IPS-20b (cell line): Measurements from ENCODE around the gene TIPARP.
"Not testable (repeated sequence)": the region's sequence is repeated elsewhere in the genome, so short reads cannot be mapped to it uniquely, and the experiment has no call there.

Experiments used
- H3K27ac ChIP-seq: one replicate; pipeline ENCODE4 v1.5.1; 2013; ENCODE audit warnings: low read length
- H3K27me3 ChIP-seq: 2 replicates; pipeline ENCODE4 v1.6.1; 2013; ENCODE audit warnings: mild to moderate bottlenecking, low read length, inconsistent platforms; ENCODE audit not compliant: insufficient read depth
- H3K36me3 ChIP-seq: 2 replicates; pipeline ENCODE4 v1.6.1; 2013; ENCODE audit warnings: low read depth, mild to moderate bottlenecking, inconsistent platforms, low read length, moderate library complexity; ENCODE audit not compliant: insufficient read depth
- H3K4me1 ChIP-seq: 2 replicates; pipeline ENCODE4 v1.6.1; 2013; ENCODE audit warnings: mild to moderate bottlenecking, control low read depth, inconsistent platforms, low read length, moderate library complexity; ENCODE audit not compliant: insufficient read depth
- H3K4me3 ChIP-seq: 2 replicates; pipeline ENCODE4 v1.5.1; 2013; ENCODE audit warnings: mild to moderate bottlenecking, low read length, inconsistent platforms
- H3K9ac ChIP-seq: 2 replicates; pipeline ENCODE4 v1.6.1; 2013; ENCODE audit warnings: low read depth, mild to moderate bottlenecking, inconsistent platforms, low read length, moderate library complexity
- H3K9me3 ChIP-seq: 2 replicates; pipeline ENCODE4 v1.6.1; 2013; ENCODE audit warnings: mild to moderate bottlenecking, low read depth, low read length, inconsistent platforms; ENCODE audit not compliant: insufficient read depth

The TIPARP gene

DNA sequence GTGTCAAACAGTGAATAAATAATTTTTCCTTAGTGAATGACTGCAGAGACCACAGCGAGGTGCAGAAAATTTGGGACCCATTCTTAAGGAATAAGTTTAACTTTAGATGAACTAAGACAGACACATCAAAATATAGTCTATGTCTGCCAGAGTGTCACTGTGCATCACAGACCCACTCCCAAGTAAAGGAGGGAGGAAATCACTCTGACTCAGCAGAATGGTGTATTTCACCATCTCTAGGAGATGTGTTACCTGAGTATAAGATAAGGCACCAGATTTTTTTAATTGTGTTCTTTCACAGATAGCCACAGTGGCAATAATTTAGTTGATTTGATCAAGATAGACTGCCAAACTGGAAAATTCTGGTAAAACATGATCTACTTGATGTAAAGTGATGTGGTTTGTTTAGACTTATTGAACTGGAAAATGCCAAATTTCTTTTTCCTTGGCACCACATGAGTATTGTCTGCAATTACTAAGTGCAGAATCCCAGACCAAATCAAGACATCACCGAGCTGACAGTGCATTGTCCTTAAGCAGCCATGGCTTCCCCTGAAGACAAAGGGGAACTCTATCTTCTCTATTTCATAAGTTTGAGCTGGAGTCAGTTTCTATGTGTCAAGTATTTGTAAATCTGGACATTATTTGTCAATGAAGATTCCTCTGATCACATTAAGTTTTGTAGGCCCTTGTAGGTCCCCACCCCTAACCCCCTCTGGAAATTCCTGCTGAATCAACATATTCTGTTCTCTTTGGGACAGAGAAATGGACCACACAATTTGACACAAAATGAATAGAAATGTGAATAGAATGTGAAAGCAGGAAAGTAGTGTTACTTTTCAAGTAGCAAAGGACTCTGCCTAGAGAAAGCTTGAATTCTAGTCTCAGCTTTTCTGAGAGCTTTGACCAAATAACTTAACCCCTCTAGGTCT is 47.6 kb downstream of the TIPARP start:
- H3K9me3 ChIP-seq, result no peaks in the 10 kb centered on the region
- no peak overlapping the region for H3K27ac ChIP-seq
- no peaks in the 10 kb centered on the region for H3K36me3 ChIP-seq
- no peak overlapping the region for H3K4me3 ChIP-seq
- no peak overlapping the region for H3K9ac ChIP-seq
- no peaks in the 10 kb centered on the region for H3K27me3 ChIP-seq
- H3K4me1 ChIP-seq, result peaks cover 6% of the 10 kb centered on the region; the same call in 1 of the 2 replicates

- H3K9me3 ChIP-seq, result no peaks in the 10 kb centered on the region
- no peak overlapping the region for H3K27ac ChIP-seq
- H3K4me3 ChIP-seq, result no peak overlapping the region
- no peaks in the 10 kb centered on the region for H3K27me3 ChIP-seq
- H3K4me1 ChIP-seq, result peaks cover 6% of the 10 kb centered on the region; the same call in 1 of the 2 replicates
- no peaks in the 10 kb centered on the region for H3K36me3 ChIP-seq
- no peak overlapping the region for H3K9ac ChIP-seq
Measured at GRCh38 chr3:156723182-156723619, 48.8 kb downstream of the TIPARP start.

DNA sequence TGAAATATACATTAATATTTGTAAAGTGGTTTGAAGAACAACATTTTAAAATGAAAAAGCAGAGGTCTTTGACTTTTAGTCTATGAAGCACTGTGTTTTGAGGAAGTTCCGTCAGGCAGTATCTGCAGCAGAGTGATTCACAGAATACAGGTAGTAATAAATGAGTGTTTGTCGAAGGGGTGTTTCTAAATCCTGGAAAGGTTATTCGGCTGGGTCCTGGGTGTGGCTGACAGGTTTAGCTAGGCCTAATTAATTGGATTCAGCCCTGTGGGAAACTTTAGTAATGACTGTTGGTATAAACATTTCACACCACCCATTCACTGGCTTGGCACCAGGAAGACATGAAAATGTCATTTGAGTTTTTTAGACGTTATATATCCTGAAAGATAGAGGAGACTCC is 51.3 kb downstream of the TIPARP start:
- Histone ChIP-seq H3K27ac (no peak overlapping the region), H3K4me3 (no peak overlapping the region), H3K9me3 (no peaks in the 10 kb centered on the region), H3K4me1 (peaks cover 4% of the 10 kb centered on the region; the same call in 1 of the 2 replicates), H3K27me3 (no peaks in the 10 kb centered on the region), H3K9ac (no peak overlapping the region), H3K36me3 (no peaks in the 10 kb centered on the region)

DNA sequence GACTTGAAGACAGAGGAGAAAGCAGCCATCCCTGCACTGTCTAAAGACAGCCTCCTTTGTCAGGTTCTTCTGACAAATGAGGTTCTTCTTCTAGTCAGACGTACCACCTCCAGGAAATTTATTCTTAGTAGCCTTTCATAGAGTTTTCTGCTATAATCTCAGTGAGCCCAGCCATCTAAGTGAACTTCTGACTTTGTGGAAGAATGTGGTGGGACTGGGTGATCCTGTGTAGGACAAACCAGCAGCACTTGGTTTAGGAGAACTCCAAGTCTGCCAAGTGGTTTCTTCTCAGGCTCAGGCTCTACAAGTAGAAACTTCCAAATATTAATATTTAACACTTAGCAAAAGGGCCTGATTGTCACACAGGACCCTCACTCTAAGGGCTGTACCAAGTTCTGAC is 52.1 kb downstream of the TIPARP start:
- Histone ChIP-seq H3K27ac (no peak overlapping the region), H3K9ac (no peak overlapping the region), H3K4me1 (no peaks in the 10 kb centered on the region), H3K27me3 (no peaks in the 10 kb centered on the region), H3K4me3 (no peak overlapping the region), H3K9me3 (no peaks in the 10 kb centered on the region), H3K36me3 (no peaks in the 10 kb centered on the region)

DNA sequence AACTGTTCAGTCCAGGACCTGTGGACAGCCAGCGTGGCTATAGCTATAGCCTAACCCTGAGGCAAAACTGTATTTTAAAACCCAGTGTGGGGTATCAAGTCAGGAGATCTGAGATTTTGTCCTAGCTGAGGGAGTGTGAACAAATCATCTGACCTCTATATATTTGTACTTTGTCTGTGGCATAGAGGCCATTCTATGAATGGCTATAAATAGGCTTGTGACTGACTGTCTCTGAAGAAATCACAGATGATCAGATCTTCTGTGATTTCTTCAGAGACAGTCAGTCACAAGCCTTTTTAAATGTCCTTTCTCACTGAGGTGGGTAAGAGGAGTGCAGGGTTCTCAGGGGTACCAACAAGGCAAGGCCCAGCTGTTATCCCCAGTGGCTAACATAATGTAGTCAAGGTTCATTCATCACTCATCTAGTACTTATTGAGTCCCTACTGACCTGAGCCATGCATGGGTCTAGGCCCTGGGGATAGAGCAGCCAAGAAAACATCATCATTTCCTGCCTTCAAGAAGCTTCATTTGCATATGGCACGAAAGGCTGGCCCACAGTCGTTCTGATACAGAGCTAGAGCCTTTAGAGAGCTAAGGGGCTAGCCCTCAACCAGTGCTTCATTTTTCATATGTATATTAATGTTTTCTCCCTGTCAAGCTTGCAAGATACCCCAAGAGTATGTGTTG is 53.3 kb downstream of the TIPARP start:
- no peak overlapping the region for H3K9ac ChIP-seq
- no peak overlapping the region for H3K4me3 ChIP-seq
- H3K9me3 ChIP-seq, result no peaks in the 10 kb centered on the region
- no peaks in the 10 kb centered on the region for H3K27me3 ChIP-seq
- no peaks in the 10 kb centered on the region for H3K36me3 ChIP-seq
- H3K4me1 ChIP-seq, result no peaks in the 10 kb centered on the region
- H3K27ac ChIP-seq, result no peak overlapping the region

- H3K4me1 ChIP-seq, result no peaks in the 10 kb centered on the region
- no peak overlapping the region for H3K4me3 ChIP-seq
- no peak overlapping the region for H3K9ac ChIP-seq
- no peak overlapping the region for H3K27ac ChIP-seq
- no peaks in the 10 kb centered on the region for H3K27me3 ChIP-seq
- no peaks in the 10 kb centered on the region for H3K36me3 ChIP-seq
- H3K9me3 ChIP-seq, result no peaks in the 10 kb centered on the region
Measured at GRCh38 chr3:156728267-156728985, 54.0 kb downstream of the TIPARP start.

DNA sequence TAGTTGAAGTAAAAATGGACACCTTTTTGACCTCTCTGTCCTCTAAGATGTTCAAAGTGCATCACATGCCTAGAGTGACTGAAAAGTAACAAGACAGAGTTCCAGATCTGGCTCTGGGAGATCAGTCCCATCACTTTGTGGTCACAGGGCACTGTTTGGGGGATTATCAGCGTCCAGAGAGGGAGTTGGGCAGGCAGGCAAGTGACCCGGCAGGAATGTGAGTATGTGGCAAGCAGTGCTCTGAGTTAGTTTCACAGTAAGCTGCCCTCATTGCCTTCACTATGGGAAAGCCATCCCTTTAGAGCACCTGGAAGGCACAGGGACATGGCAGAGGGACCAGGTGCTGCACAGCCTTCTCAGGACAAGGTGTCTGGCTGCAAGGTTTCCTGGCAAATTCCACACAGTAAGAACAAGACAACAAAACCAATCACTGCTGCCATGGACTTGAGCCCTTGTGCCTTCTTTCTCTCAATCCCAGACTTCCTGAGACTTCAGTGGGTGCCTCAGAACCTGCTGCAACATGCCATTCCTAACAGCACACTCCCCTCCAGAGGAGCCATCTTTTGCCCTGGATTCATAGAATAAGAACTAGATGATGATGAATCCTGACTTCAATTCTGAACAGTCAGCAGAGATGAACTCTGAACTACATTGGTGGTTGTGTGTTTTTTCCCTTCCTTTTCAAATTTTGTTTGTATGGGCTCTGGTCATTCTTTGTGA is 55.2 kb downstream of the TIPARP start:
- no peaks in the 10 kb centered on the region for H3K27me3 ChIP-seq
- H3K4me3 ChIP-seq, result no peak overlapping the region
- H3K4me1 ChIP-seq, result no peaks in the 10 kb centered on the region
- no peak overlapping the region for H3K27ac ChIP-seq
- no peaks in the 10 kb centered on the region for H3K9me3 ChIP-seq
- H3K36me3 ChIP-seq, result no peaks in the 10 kb centered on the region
- no peak overlapping the region for H3K9ac ChIP-seq

DNA sequence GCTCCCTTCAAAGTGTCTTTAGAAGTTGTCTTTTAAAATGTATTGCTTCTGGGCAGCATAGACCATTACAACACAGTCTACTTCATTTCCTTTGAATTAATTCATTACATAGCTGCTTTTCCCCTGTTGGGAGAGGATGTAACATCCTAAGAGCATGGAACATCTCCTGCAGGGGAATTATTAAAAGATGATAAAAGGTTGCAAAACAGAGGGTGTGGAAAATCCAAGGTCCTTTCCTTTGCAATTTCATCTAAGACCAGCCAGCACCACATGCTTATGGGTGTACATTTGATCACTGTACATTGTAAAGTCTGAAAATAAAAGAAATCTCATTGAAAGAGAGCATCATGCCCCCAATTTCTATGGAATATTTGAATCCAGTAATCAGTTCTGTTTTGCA is 57.4 kb downstream of the TIPARP start:
- Histone ChIP-seq H3K27me3 (no peaks in the 10 kb centered on the region), H3K36me3 (no peaks in the 10 kb centered on the region), H3K27ac (no peak overlapping the region), H3K9ac (no peak overlapping the region), H3K9me3 (no peaks in the 10 kb centered on the region), H3K4me1 (no peaks in the 10 kb centered on the region), H3K4me3 (no peak overlapping the region)

DNA sequence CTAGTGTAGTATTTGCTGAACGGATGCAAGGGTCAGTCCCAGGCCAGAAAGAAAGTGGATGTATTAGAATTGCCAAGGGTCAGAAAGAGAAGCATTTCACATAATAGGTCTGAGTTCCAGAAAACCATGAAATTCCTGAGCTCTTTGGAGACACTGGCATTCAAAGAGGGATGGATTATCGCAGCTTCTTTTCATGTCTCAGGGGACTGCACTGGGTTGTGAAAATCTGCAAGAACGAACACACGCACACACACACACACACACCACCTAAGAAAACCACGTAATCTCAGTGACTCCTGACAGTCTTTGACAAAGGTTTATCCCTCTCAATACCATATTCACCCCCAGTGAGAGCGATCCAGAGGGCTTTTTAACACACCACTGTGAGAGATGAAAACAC is 57.9 kb downstream of the TIPARP start:
- Histone ChIP-seq H3K36me3 (no peaks in the 10 kb centered on the region), H3K9me3 (no peaks in the 10 kb centered on the region), H3K4me1 (no peaks in the 10 kb centered on the region), H3K27ac (no peak overlapping the region), H3K4me3 (no peak overlapping the region), H3K9ac (no peak overlapping the region), H3K27me3 (no peaks in the 10 kb centered on the region)

DNA sequence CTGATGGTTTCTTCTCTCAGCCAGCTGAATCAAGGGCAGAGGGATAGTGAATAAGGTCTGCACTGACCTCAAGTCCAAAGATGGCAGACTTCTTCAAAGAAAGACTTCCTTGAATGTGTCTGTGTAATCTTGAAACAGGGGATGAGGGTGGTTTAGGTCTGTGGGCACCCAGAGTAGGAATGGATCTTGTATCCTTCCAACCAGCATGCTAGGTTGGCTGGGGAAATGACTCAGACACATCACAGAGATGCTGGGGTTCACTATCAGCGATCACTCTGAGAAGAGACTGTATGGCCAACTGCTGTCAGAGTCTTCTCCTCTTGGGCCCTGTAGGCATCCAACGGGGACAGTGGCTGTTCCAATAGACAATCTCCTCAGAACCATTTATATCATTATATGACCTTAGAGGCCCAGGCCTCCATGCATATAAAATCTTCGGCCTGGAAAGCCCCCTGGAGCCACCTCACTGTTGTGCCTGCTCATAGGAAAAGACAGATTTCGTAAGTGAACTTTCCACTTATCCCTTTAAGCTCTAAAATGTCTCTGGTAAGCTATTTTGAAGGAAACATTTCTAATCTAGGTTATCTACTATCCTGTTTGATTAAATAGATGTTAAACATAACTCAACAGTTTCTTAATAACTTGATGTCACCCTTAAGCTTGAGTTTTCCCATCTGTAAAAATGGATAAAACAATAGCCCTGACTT is 58.5 kb downstream of the TIPARP start:
- H3K9me3 ChIP-seq, result no peaks in the 10 kb centered on the region
- no peak overlapping the region for H3K27ac ChIP-seq
- H3K9ac ChIP-seq, result no peak overlapping the region
- H3K4me1 ChIP-seq, result no peaks in the 10 kb centered on the region
- H3K27me3 ChIP-seq, result no peaks in the 10 kb centered on the region
- H3K4me3 ChIP-seq, result no peak overlapping the region
- H3K36me3 ChIP-seq, result no peaks in the 10 kb centered on the region

GRCh38 chr3:156734661-156735060 is 60.3 kb downstream of the TIPARP start:
- H3K4me1 ChIP-seq, H3K9me3 ChIP-seq, H3K9ac ChIP-seq, H3K4me3 ChIP-seq, H3K27ac ChIP-seq, H3K36me3 ChIP-seq, H3K27me3 ChIP-seq: not testable (repeated sequence)
